Mucosa of stomach (tissue), 1 donor: ENCODE data around the gene ERN2.

Source experiments
- H3K27me3 ChIP-seq: one replicate; pipeline ENCODE4 v1.7.0; 2013; ENCODE audit warnings: mild to moderate bottlenecking, low read length; ENCODE audit not compliant: control insufficient read depth, insufficient read depth
- H3K36me3 ChIP-seq: one replicate; pipeline ENCODE4 v1.7.0; 2013; ENCODE audit warnings: low read length; ENCODE audit not compliant: control insufficient read depth, insufficient read depth
- H3K4me1 ChIP-seq: one replicate; pipeline ENCODE4 v1.7.0; 2013; ENCODE audit warnings: mild to moderate bottlenecking, low read length; ENCODE audit not compliant: control insufficient read depth, insufficient read depth
- H3K4me3 ChIP-seq: one replicate; pipeline ENCODE4 v1.7.0; 2013; ENCODE audit warnings: low read length
- H3K9ac ChIP-seq: one replicate; pipeline ENCODE4 v1.7.0; 2013; ENCODE audit warnings: mild to moderate bottlenecking, low read length, moderate library complexity
- H3K9me3 ChIP-seq: one replicate; pipeline ENCODE4 v1.7.0; 2013; ENCODE audit warnings: mild to moderate bottlenecking, low read length, moderate library complexity; ENCODE audit not compliant: control insufficient read depth
- donor health status: Pancreatic carcinoma.

The ERN2 gene

DNA sequence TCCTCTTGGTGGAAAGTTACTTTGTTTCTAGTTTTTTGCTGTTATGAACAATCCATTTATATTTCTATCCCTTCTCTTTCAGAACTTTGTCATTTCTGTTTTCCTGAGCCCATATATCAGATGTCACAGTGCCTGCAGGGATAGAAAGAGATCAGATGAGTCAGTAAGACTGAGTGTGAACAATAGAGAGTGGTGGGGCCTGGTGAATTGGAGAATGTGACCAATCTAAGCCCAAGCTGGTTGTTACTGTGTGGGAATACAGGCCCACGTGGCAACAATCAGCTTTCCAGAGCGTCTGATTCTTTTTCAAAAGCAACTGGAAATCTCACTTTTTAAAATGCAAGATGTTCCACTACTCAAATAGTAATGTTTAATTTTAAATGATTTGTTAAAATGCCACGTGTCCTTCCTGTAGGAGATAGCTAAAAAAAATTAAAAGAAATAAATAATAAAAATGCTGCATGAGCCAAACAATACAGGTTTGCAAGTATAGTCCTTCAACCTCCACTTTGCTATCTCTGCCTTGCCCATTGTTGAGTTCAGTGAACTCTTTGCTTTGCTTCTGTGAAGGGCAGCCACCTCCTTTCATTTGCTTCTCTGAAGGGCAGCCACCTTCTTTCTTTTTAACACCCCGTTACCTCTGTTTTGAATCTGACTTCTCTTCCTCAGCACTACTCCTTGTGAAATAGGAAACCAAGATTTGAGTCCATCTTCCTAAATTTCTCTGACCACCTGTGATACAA lies 62.2 kb downstream of the ERN2 start:
- Histone ChIP-seq H3K36me3 (no peaks in the 10 kb centered on the region), H3K9ac (no peak overlapping the region), H3K9me3 (no peaks in the 10 kb centered on the region), H3K4me1 (no peaks in the 10 kb centered on the region), H3K4me3 (no peak overlapping the region), H3K27me3 (no peaks in the 10 kb centered on the region)

DNA sequence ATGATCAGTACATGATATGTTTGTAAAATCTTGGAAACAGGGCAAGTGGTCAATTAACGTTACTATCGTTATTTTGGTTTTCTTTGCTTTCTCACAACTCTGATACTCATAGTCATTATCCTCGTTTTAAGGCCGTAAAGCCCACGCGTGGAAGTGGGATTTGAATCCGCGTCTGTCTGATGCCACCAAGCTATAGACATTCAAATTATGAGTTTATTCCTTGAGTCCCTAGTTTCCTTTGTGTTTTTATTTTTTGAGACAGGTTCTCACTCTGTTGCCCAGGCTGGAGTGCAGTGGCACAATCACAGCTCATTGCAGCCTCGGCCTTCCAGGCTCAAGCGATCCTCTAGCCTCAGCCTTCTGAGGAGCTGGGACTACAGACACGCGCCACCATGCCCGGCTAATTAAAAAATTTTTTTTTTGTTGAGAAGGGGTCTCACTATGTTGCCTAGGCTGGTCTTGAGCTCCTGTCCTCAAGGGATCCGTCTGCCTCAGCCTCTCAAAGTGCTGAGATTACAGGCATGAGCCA lies 70.7 kb downstream of the ERN2 start:
- H3K4me3 ChIP-seq: no peak overlapping the region
- H3K9ac ChIP-seq: peak overlapping the region; percentile 98
- H3K27me3 ChIP-seq: no peaks in the 10 kb centered on the region
- H3K4me1 ChIP-seq: peaks cover 5% of the 10 kb centered on the region
- no peaks in the 10 kb centered on the region for H3K36me3 ChIP-seq
- H3K9me3 ChIP-seq: no peaks in the 10 kb centered on the region

DNA sequence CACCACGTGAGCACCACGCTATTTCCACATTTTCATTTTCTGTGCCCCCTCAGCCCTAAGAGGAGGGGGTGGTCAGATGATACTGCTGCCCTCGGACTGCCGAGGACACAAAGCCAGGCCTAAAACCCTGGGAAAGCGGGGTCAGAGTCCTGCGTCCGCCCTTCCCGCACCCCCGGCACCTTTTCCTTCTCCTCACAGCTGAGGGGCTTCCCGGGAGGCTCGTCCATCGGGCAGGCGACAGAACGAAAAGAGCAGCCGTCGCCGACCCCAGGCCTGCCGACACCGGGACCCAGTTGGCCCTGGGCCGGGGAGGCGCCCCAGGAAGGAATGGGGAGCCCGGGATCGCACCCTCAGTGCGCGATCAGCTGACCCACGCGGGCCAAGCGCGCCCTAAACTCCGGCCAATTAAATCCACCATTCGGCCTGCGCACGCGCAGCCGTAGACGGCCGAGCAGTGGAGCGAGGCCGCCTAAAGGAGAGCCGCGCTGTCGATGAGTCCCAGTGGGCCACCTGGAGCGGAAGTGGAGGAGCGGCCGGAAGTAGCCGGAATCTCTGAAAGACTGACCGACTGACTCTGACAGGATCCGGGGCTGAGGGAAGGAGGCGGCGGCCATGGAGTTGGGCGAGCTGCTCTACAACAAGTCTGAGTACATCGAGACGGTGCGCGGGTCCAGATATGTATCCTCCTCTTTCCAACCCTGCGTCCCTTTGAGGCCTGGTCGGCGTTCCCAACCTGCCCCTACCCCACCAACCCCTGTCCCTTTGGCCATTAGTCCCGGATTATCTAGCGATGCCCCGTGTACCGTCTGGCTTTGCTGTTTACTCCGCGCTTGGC lies 71.9 kb downstream of the ERN2 start, which contains the start of the genes DCTN5 and PALB2:
DCTN5 (plus strand) TSS at position 536 of the 835 bp plus-strand sequence; CDS start at position 613, 77 bp downstream.
PALB2 (minus strand) TSS at position 380 of the 835 bp plus-strand sequence; CDS start at position 227, 153 bp downstream.
- H3K9me3 ChIP-seq: no peaks in the 10 kb centered on the region
- H3K4me3 ChIP-seq: peak within 1 kb of the TSS; percentile 97
- H3K27me3 ChIP-seq: no peaks in the 10 kb centered on the region
- H3K9ac ChIP-seq: peak within 1 kb of the TSS; percentile 98
- H3K4me1 ChIP-seq: peaks cover 5% of the 10 kb centered on the region
- H3K36me3 ChIP-seq: no peaks in the 10 kb centered on the region

DNA sequence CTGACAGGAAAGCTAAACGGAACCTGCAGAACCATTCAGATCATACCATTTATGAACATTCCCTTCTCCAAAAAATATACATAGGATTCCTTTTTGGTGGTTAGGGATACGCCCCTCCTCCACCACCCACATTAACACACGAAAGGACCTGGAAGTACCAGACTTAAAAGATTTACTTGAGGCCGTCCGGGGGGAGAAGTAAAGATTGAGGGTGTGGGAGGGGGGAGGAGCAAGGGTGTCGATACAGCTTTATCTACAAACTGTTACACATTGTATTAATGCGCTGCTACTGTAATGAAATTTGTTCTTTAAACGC lies 72.4 kb downstream of the ERN2 start:
- H3K4me1 ChIP-seq: peaks cover 5% of the 10 kb centered on the region
- no peaks in the 10 kb centered on the region for H3K27me3 ChIP-seq
- H3K9ac ChIP-seq: peak overlapping the region; percentile 98
- H3K4me3 ChIP-seq: peak overlapping the region; percentile 97
- H3K36me3 ChIP-seq: no peaks in the 10 kb centered on the region
- H3K9me3 ChIP-seq: no peaks in the 10 kb centered on the region
